GM18517 (cell line): ENCODE results near the gene PLIN4.

ENCODE experiments used
- ATAC-seq: cut with Tn5 transposase; IDR thresholded peaks from one replicate; pipeline ENCODE4 v1.9.1; 2021; ENCODE audit warnings: mild to moderate bottlenecking, moderate library complexity; ENCODE audit not compliant: unreplicated experiment

Gene PLIN4

DNA sequence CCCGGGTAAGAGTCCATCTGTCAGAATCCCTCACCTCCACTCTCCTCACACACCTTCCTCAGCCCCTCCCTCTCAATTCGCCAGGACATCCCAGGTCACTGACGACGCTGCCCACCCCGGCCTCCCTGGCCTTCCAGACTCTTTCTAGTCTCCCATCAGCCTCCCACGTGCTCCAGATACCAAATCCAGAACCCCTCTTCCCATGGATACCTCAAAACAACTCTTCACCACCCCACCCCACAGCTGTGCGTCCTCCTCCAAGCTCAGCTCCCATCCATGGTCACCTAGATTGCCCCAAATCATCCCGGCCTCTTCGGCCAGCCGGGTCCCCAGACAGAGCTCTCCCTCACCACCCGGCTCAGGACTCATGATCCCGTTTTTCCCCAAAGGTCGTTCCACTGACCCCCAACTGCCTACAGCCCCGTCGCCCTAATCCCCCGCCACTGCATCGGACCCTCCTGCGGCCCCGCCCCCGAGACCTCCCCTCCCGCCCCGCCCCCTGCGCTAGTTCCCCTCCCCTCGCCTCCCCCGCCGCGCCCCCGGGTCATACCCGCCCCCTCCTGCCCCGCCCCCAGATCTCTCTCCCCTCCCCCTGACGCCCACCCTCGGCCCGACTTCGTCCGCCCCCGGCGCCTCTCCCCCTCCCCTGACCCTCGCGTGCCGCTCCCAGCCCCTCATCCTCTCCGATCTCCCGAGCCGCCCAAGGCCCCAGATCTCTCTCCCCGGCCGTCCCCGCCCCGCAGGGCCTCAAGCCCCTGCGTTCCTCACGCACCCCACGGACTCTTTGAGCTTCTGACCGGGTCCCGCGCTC lies 61.2 kb downstream of the PLIN4 start:
- no peak for ATAC-seq

DNA sequence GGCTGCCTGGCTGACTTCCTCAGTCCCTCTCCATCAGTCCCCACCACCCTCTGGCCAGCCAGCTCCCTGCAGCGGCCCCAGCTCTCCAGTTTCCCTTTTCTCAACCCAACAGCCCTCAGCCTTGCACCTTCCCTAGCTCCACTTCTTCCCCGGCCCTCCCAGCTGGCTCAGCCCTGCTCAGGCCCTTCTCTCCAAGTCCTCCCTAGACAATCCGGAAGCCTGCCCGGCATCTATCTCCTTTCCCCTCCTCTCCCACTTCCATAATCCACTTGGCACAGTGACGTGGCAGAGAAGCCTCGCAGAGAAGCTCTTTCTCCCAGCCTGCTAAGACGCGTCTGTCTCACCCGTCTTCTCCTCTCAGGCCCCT lies 61.8 kb downstream of the PLIN4 start:
- ATAC-seq: no peak

DNA sequence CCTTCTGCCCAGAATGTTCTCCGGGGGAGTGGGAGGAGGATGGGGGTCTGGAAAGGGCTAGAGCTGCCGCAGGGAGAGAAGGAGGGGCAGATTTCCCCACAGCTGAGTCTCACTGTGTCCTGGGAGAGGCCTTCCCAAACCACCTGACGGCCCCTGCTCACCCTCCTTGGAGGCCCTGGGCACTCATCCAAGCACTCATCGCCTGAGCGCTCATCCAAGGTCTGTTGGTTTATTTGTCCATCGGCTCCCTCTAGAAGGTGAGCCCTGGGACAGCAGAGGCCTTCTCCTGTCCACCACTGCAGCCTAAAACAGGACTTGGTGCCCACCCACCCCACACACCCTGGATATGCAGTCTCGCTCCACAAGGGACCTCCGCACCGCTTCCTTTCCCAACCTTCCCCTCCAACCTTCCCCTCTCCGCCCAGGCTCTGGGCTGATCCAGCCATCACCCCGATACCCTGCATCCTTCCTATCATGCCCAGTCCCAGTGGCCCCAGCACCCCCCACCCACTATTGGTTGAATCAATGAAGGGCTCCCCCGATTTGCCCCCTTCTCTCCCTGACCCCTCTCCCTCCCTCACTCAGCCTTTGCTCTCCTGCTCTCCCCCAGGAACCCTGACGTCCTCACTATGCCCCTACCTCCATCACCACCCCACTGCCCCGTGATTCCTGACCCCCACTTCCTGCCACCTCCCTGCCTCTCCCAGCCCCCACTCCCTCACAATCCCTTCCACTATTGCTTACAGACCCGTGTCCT lies 62.4 kb downstream of the PLIN4 start:
- no peak for ATAC-seq

DNA sequence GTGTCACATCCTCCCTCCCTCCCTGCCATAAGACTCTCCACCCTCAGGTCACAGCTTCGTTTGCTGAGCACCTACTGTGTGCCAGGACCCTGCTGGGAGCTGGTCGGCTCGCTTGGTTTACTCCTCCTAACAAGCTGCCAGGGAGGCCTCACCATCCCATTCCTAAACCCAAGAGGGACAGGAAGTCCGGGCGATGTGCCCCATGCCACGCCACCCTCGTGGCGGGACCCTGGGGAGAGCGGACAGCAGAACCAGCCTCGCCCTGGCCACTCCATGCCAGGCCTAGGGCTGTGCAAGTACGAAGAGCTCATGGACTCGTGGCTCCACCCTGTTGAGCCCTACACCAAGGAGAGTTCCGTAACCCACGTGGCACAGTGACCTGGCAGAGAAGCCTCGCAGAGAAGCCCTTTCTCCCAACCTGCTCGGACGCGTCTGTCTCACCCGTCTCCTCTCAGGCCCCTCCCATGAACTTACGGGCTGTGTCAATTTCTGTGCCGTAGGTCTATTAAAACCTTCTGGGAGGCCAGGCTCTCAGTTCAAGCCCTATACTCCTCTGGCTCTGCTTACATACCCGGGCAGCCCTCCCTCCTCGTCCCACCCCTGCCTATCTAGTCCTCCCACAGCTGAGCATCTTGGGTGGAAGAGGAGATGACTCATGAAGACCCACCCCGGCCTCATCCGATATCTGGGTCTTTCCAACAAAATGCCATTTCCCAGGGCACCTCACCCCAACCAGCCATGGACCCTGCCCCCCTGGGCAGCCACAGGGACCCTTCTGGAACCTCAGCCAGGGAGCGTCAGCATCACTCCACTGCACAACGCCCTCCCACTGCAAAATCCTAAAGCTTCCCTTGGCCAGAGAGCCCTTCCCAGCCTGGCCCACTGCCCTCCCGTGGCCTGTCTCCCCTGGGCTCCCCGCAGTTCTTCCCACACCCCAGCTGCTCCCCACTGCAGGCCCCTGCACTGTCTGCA lies 63.3 kb downstream of the PLIN4 start:
- no peak for ATAC-seq

DNA sequence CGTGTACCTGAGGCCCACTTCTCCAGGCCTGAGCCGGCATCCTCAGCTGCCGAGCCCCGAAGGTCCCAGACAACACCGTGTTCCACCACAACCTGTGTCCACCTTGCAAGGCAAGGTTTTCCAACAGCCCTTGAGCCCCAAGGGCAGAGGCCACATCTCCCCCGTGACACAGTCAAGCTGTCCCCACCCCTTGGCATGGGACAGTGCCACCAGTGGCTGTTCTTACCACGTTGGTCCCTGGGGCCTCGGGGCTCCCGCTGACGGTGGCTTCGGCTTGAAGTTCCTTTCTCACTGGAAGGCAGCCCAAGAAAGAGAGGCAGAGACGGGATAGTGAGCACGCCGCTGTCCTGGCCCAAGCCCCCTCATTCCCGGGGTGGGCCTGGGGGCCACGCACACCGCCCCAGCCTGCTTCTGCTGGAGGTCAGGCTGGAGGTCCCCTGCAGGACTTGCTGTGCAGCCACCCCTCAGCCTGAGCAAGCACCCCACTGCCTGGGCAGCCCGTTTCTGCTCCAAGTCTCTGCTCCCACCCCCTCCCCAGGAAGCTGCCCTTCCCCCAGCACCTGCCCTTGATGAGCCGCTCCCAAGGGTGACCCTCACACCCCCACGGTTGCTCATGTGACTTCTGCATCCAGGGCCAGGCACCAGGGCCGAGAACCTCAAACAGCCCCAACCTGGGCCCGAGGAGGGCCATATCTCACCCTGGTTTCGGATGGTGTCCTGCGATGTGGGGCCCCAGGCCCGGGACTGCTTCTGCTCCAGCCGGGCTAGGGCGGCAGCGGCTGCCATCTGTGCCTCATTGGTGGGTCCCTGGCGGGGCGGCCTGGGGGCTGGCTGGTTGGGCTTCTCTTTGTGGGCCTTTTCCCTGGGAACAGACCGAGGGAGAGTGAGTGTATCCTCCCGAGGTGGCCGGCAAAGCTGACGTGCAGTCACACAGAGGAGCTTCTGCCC lies 64.8 kb downstream of the PLIN4 start:
- ATAC-seq: no peak

DNA sequence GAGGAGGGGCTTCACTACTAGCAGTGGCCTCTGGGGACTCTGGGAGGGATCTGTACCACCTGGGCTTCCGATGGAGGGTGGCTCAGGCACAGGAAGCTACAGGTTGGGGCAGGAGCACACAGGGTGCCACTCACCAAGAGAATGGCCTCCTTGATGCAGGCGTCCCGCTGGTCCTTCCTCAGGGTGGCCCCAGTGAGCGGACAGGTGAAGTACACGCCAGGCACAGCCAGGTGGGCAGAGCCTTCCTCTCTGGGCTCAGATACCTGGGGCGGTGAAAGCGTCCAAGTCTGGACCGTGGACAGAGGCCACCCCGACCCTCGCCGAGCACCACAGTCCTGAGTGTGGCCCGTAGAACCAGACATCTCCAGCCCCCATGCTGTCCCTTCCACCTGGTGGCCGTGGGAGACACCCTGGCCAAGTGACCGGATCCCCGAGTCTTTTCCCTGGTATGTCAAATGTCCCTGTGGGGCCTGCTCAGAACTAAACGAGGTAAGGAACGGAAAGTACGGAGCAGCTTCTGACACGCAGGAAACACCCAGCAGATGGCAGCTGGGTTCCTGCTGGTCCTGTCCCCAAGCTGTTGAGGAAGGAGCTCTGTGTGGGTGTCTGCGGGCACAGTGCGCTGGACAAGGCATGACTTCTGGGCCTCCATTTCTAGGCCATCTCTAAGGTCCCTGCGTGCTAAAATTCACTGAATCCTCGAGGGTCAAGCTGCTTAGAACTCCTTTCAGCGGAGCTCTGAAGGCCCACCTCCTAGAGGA lies 65.9 kb downstream of the PLIN4 start:
- no peak for ATAC-seq
